Stimulated activated naive CD8-positive, alpha-beta T cell treated with anti-CD3 and anti-CD28 coated beads, Interleukin-15, Interleukin-2, amounts not matched to agents 100 ng/mL and 50 ng/mL, for 24 hours (primary cell): Measurements from ENCODE around the gene B9D2.

Source experiments
- H3K27ac Mint-ChIP-seq: one replicate; pipeline ENCODE4 v1.8.0; 2021; ENCODE audit warnings: mild to moderate bottlenecking, mixed read lengths
- H3K27me3 Mint-ChIP-seq: one replicate; pipeline ENCODE4 v1.8.0; 2021; ENCODE audit warnings: mixed read lengths
- H3K36me3 Mint-ChIP-seq: one replicate; pipeline ENCODE4 v1.8.0; 2021; ENCODE audit warnings: low read depth, mixed read lengths
- H3K4me1 Mint-ChIP-seq: one replicate; pipeline ENCODE4 v1.8.0; 2021; ENCODE audit warnings: low read depth, mixed read lengths
- H3K4me3 Mint-ChIP-seq: one replicate; pipeline ENCODE4 v1.8.0; 2021; ENCODE audit warnings: mild to moderate bottlenecking, mixed read lengths
- H3K9me3 Mint-ChIP-seq: one replicate; pipeline ENCODE4 v1.8.0; 2021; ENCODE audit warnings: mixed read lengths

B9D2 gene

GRCh38 chr19:41307090-41307875 lies 56.7 kb downstream of the B9D2 start:
- peaks cover 53% of the 10 kb centered on the region for H3K36me3 Mint-ChIP-seq
- H3K4me3 Mint-ChIP-seq, result peak overlapping the region; percentile 52
- H3K4me1 Mint-ChIP-seq, result peaks cover 92% of the 10 kb centered on the region
- H3K27ac Mint-ChIP-seq, result peak overlapping the region; percentile 96
- H3K9me3 Mint-ChIP-seq, result no peaks in the 10 kb centered on the region
- no peaks in the 10 kb centered on the region for H3K27me3 Mint-ChIP-seq

GRCh38 chr19:41305927-41306793 lies 57.8 kb downstream of the B9D2 start:
- Mint-ChIP-seq H3K27me3 (no peaks in the 10 kb centered on the region), H3K4me3 (peak overlapping the region; percentile 52), H3K4me1 (peaks cover 92% of the 10 kb centered on the region), H3K27ac (peak overlapping the region; percentile 96), H3K36me3 (peaks cover 55% of the 10 kb centered on the region), H3K9me3 (no peaks in the 10 kb centered on the region)

- H3K9me3 Mint-ChIP-seq, result no peaks in the 10 kb centered on the region
- H3K27me3 Mint-ChIP-seq, result no peaks in the 10 kb centered on the region
- H3K36me3 Mint-ChIP-seq, result peaks cover 60% of the 10 kb centered on the region
- H3K4me3 Mint-ChIP-seq, result no peak overlapping the region
- peak overlapping the region; percentile 88 for H3K27ac Mint-ChIP-seq
- H3K4me1 Mint-ChIP-seq, result peaks cover 94% of the 10 kb centered on the region
Observed at GRCh38 chr19:41304706-41305483, 59.1 kb downstream of the B9D2 start.
